HEK293T (cell line): ENCODE data around the gene UBE2E3.

Source experiments
- ARNT ChIP-seq: fragments of 450-650 bp; IDR thresholded peaks from 2 replicates; pipeline ENCODE4 v1.6.1; 2017; ENCODE audit warnings: mild to moderate bottlenecking
- BHLHE40 ChIP-seq: fragments of 450-650 bp; IDR thresholded peaks from 2 replicates; pipeline ENCODE4 v1.6.1; 2016; ENCODE audit warnings: mild to moderate bottlenecking, moderate library complexity, borderline replicate concordance
- ELF4 ChIP-seq: fragments of 450-650 bp; IDR thresholded peaks from 2 replicates; pipeline ENCODE4 v1.6.1; 2017; ENCODE audit warnings: antibody characterized with exemption
- FOXM1 ChIP-seq: fragments of 450-650 bp; IDR thresholded peaks from 2 replicates; pipeline ENCODE4 v1.6.1; 2017; ENCODE audit warnings: mild to moderate bottlenecking, borderline replicate concordance
- SP1 ChIP-seq: fragments of 450-650 bp; IDR thresholded peaks from 2 replicates; pipeline ENCODE4 v1.6.1; 2017

GRCh38 chr2:180962727-180963314 is 17.6 kb upstream of the UBE2E3 start:
- TF ChIP-seq ARNT: no peak
- TF ChIP-seq BHLHE40: no peak
- TF ChIP-seq SP1: no peak
- TF ChIP-seq ELF4: no peak
- no peak for TF ChIP-seq FOXM1
